MCF 10A (cell line): ENCODE measurements around the gene NEDD1. TPM values are rescaled to one million over a fixed set of nuclear protein-coding genes. Genes with fewer than 3 reads are reported as not detected.

Experiments used
- BruUV-seq: library from RNA; stranded (reverse); fragments of 400-500 nt; replicated peaks from 2 replicates; lab custom pipeline; 2021; lab: Mats Ljungman, UMichigan
- CTCF ChIA-PET: fragments of 300-600 bp; sonication (Branson Sonifier 250); formaldehyde crosslinking; extraction: SDS; loops from one replicate; lab custom pipeline; 2021; ENCODE audit warnings: antibody characterized with exemption, inconsistent platforms; lab: Yijun Ruan, JAX
- POLR2A ChIA-PET: fragments of 300-600, 350-650 bp; sonication (Branson Sonifier 250); formaldehyde crosslinking; extraction: SDS; loops from one replicate; lab custom pipeline; 2020; ENCODE audit warnings: antibody characterized with exemption, inconsistent platforms; lab: Yijun Ruan, JAX
- DNase-seq: peaks from one replicate; pipeline ENCODE4 v3.0.0-alpha.2; 2018; ENCODE audit not compliant: unreplicated experiment
- H3K27ac Mint-ChIP-seq: one replicate; pipeline ENCODE4 v1.8.0; 2022; ENCODE audit warnings: mild to moderate bottlenecking, low read depth, mixed read lengths; ENCODE audit not compliant: unreplicated experiment
- H3K27me3 Mint-ChIP-seq: one replicate; pipeline ENCODE4 v1.8.0; 2022; ENCODE audit warnings: mixed read lengths; ENCODE audit not compliant: insufficient read depth, unreplicated experiment
- H3K36me3 Mint-ChIP-seq: one replicate; pipeline ENCODE4 v1.8.0; 2022; ENCODE audit warnings: mild to moderate bottlenecking, moderate library complexity, mixed read lengths; ENCODE audit not compliant: insufficient read depth, unreplicated experiment
- H3K4me1 Mint-ChIP-seq: one replicate; pipeline ENCODE4 v1.8.0; 2022; ENCODE audit warnings: mixed read lengths; ENCODE audit not compliant: insufficient read depth, unreplicated experiment
- H3K4me3 Mint-ChIP-seq: one replicate; pipeline ENCODE4 v1.8.0; 2022; ENCODE audit warnings: mild to moderate bottlenecking, moderate library complexity, mixed read lengths; ENCODE audit not compliant: unreplicated experiment
- H3K9me3 Mint-ChIP-seq: one replicate; pipeline ENCODE4 v1.8.0; 2022; ENCODE audit warnings: mixed read lengths; ENCODE audit not compliant: unreplicated experiment
- intact Hi-C: fragments of 100-400 bp; cut with micrococcal nuclease; formaldehyde crosslinking; loops from 2 replicates; pipeline ENCODE4 v1.14.1; 2022
- total RNA-seq: library from RNA; stranded (reverse); gene quantifications from 2 replicates; pipeline ENCODE4 v1.2.3, GENCODE V29; 2022
- TF ChIP-seq, protein P1 (sequence below): fragments of 200-600 bp; IDR thresholded peaks from one replicate; pipeline ENCODE4 v1.8.0; 2022; ENCODE audit warnings: antibody characterized with exemption, mild to moderate bottlenecking; ENCODE audit not compliant: unreplicated experiment

Gene NEDD1
- total RNA-seq, 1 experiment from 2014 or later = 23.5 TPM

- H3K4me1 Mint-ChIP-seq = peaks cover 27% of the 10 kb centered on the region
- TF ChIP-seq, protein P1, sequence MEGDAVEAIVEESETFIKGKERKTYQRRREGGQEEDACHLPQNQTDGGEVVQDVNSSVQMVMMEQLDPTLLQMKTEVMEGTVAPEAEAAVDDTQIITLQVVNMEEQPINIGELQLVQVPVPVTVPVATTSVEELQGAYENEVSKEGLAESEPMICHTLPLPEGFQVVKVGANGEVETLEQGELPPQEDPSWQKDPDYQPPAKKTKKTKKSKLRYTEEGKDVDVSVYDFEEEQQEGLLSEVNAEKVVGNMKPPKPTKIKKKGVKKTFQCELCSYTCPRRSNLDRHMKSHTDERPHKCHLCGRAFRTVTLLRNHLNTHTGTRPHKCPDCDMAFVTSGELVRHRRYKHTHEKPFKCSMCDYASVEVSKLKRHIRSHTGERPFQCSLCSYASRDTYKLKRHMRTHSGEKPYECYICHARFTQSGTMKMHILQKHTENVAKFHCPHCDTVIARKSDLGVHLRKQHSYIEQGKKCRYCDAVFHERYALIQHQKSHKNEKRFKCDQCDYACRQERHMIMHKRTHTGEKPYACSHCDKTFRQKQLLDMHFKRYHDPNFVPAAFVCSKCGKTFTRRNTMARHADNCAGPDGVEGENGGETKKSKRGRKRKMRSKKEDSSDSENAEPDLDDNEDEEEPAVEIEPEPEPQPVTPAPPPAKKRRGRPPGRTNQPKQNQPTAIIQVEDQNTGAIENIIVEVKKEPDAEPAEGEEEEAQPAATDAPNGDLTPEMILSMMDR = no peak
- no peaks in the 10 kb centered on the region for H3K9me3 Mint-ChIP-seq
- peak overlapping the region; percentile 97 for H3K27ac Mint-ChIP-seq
- peak overlapping the region; percentile 89 for H3K4me3 Mint-ChIP-seq
- no peaks in the 10 kb centered on the region for H3K27me3 Mint-ChIP-seq
- TSS peak; percentile 93 for BruUV-seq
- POLR2A ChIA-PET = interaction anchor here (0.6 to 3.0 kb wide), 14 partner anchors 10 to 871 kb away, joined by 3 to 17 read pairs (median 4); partner anchors contain the start of gene LTA4H
- H3K36me3 Mint-ChIP-seq = no peaks in the 10 kb centered on the region
- CTCF ChIA-PET = interaction anchor here (1.0 kb wide), 1 partner anchor 11 kb away, joined by 5 read pairs; no protein-coding TSS in a partner anchor
- no peak for DNase-seq
- intact Hi-C loops = no loop called here
These were observed 584 bp upstream of the NEDD1 start for GRCh38 chr12:96906498-96906848.

DNA sequence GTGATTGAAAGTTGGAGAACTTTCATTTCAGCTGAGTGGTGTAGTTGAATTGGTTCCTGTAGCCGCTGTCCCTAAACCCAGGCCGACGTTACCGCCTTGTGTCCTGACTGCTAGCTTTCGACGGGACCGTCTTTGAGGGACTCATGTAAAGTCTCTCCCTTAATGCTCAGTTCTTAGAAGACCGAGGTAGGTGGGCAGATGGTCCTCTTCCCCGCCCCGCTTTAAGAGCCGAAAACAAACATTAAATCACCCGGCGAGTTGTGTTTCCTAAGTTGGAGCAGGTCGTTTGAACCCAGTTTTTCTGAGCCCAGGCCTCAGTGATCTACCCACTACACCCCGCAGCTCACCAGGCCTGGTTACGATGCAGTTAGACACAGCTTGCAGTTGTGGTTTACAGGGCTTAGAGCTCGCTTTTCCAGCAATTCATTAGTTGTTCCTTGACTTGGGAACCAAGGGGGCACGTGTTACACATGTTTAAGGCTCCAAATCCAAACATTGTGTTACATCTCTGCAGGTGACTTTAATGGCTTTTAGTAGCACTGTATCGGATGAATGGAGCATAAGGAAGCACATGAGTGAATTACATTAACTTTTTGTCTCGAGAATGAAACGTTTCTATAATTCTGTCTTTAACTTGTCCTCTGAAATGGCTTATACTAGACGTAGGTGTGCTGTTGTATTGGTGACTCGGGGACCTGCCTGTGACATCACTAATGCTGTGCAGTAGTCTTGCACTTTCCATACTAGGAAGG, 790 bp downstream of the NEDD1 start:
- peak; percentile 40 for DNase-seq
- Mint-ChIP-seq H3K27me3 (no peaks in the 10 kb centered on the region), H3K27ac (peak overlapping the region; percentile 97), H3K36me3 (no peaks in the 10 kb centered on the region), H3K4me3 (peak overlapping the region; percentile 89), H3K9me3 (no peaks in the 10 kb centered on the region), H3K4me1 (peaks cover 27% of the 10 kb centered on the region)
- ChIA-PET CTCF (interaction anchor here (0.6 to 0.8 kb wide), 2 partner anchors 72 to 1491 kb away, joined by 3 to 4 read pairs; no protein-coding TSS in a partner anchor), POLR2A (interaction anchor here (0.7 to 3.0 kb wide), 9 partner anchors 10 to 1606 kb away, joined by 3 to 17 read pairs (median 4); partner anchors contain the start of gene LTA4H)
- TF ChIP-seq, protein P1 = no peak
- intact Hi-C loops = no loop called here
- TSS peak; percentile 52 for BruUV-seq

GRCh38 chr12:96908423-96908675, 1.3 kb downstream of the NEDD1 start:
- Mint-ChIP-seq H3K27me3 (no peaks in the 10 kb centered on the region), H3K36me3 (no peaks in the 10 kb centered on the region), H3K4me1 (peaks cover 27% of the 10 kb centered on the region), H3K27ac (peak overlapping the region; percentile 97), H3K4me3 (peak overlapping the region; percentile 89), H3K9me3 (no peaks in the 10 kb centered on the region)
- intact Hi-C loops = no loop called here
- ChIA-PET CTCF (interaction anchor here (0.6 to 1.3 kb wide), 3 partner anchors 58 to 1490 kb away, joined by 3 to 5 read pairs (median 3); no protein-coding TSS in a partner anchor), POLR2A (interaction anchor here (1.0 to 3.0 kb wide), 4 partner anchors 19 to 166 kb away, joined by 3 to 17 read pairs (median 4); no protein-coding TSS in a partner anchor)
- DNase-seq = no peak
- TF ChIP-seq, protein P1 = no peak
- BruUV-seq = no TSS peak

DNA sequence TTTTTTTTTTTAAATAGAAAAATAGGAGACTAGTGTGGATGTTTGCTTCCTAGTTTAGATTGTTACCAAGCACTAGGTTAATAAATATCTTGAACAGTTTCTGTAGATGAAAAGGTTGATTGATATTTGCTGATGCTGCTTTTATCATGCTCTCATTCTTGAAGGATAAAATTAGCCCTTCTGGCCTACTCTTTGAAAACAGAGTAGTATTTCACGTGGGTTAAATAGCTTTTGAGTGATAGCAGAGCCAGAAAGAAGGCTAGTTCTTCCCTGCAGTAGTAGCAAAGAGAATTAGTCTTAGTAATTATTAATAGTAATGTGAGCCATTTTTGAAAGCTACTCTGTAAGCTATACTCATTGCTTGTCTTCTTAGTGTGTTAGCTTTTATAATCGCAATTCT, 5.2 kb downstream of the NEDD1 start:
- CTCF ChIA-PET = no interaction called here
- Mint-ChIP-seq H3K4me3 (no peak overlapping the region), H3K4me1 (peaks cover 21% of the 10 kb centered on the region), H3K27ac (no peak overlapping the region), H3K27me3 (no peaks in the 10 kb centered on the region), H3K36me3 (no peaks in the 10 kb centered on the region), H3K9me3 (no peaks in the 10 kb centered on the region)
- no peak for DNase-seq
- TF ChIP-seq, protein P1 = no peak
- intact Hi-C loops = no loop called here
- no TSS peak for BruUV-seq
- POLR2A ChIA-PET = no interaction called here
